SK-N-MC (cell line): ENCODE data around the gene PCK2.
A peak's percentile ranks its signal among the peaks of the same experiment; 100 is the strongest.

Experiments used
- DNase-seq: peaks from one replicate; pipeline ENCODE4 v3.0.0-alpha.2; 2011; ENCODE audit warnings: low read depth, low spot score
- H3K27ac ChIP-seq: fragments of 200-600 bp; sonication (generic); 2 replicates; pipeline ENCODE4 v1.5.1; 2016; ENCODE audit warnings: mixed run types
- H3K36me3 ChIP-seq: fragments of 200-600 bp; sonication (generic); 2 replicates; pipeline ENCODE4 v1.6.1; 2017; ENCODE audit warnings: antibody characterized with exemption, low read length, mixed read lengths; ENCODE audit not compliant: insufficient read depth
- H3K4me3 ChIP-seq: fragments of 200-600 bp; sonication (generic); 2 replicates; pipeline ENCODE4 v1.5.1; 2016
- H3K9ac ChIP-seq: fragments of 200-600 bp; sonication (generic); 2 replicates; pipeline ENCODE4 v1.8.0; 2017; ENCODE audit warnings: mixed run types, mixed read lengths; ENCODE audit not compliant: insufficient read length
- H3K9me3 ChIP-seq: fragments of 200-600 bp; sonication (generic); 2 replicates; pipeline ENCODE4 v1.6.1; 2017; ENCODE audit warnings: low read depth, mild to moderate bottlenecking, antibody characterized with exemption, low read length, moderate library complexity, mixed read lengths
- EZH2 ChIP-seq: fragments of 200-600 bp; sonication (generic); IDR thresholded peaks from one replicate; pipeline ENCODE4 v1.6.1; 2017; ENCODE audit warnings: antibody characterized with exemption
- FOXP2 ChIP-seq: optimal IDR thresholded peaks from 2 replicates; pipeline ENCODE3; 2011; ENCODE audit warnings: mild to moderate bottlenecking, moderate library complexity; ENCODE audit not compliant: insufficient read depth; ENCODE audit errors: extremely low read length, control extremely low read depth
- POLR2AphosphoS5 ChIP-seq: IDR thresholded peaks from 2 replicates; pipeline ENCODE4 v1.6.1; 2012; ENCODE audit warnings: mild to moderate bottlenecking, low read depth, low read length, borderline replicate concordance

The PCK2 gene

GRCh38 chr14:24146453-24146977 is 52.4 kb downstream of the PCK2 start, which contains the start of gene PSME2:
Gene PSME2, minus strand, starts transcription at chr14:24146610. Its CDS starts 29 bp downstream, at chr14:24146581.
- peak within 1 kb of the TSS; percentile 62; the same call in 1 of the 2 replicates for H3K27ac ChIP-seq
- no peak for DNase-seq
- H3K9ac ChIP-seq, result peak within 1 kb of the TSS; percentile 79
- H3K36me3 ChIP-seq, result peaks cover 22% of the 10 kb centered on the region; the same call in 1 of the 2 replicates
- no peak; the same call in 1 of the 2 replicates for TF ChIP-seq POLR2AphosphoS5
- no peak for TF ChIP-seq FOXP2
- no peak for TF ChIP-seq EZH2
- H3K9me3 ChIP-seq, result no peaks in the 10 kb centered on the region
- H3K4me3 ChIP-seq, result peak within 1 kb of the TSS; percentile 99

GRCh38 chr14:24146978-24147760 is 53.1 kb downstream of the PCK2 start, which contains the start of gene RNF31:
Gene RNF31, plus strand, starts transcription at chr14:24147498. Its CDS starts 201 bp downstream, at chr14:24147699.
- peak; percentile 87 for DNase-seq
- Histone ChIP-seq H3K9me3 (no peaks in the 10 kb centered on the region), H3K4me3 (peak within 1 kb of the TSS; percentile 99), H3K27ac (peak within 1 kb of the TSS; percentile 62; the same call in 1 of the 2 replicates), H3K9ac (peak within 1 kb of the TSS; percentile 79), H3K36me3 (peaks cover 28% of the 10 kb centered on the region; the same call in 1 of the 2 replicates)
- TF ChIP-seq FOXP2 (no peak), POLR2AphosphoS5 (peak; percentile 83)

- Histone ChIP-seq H3K4me3 (peak overlapping the region; percentile 99), H3K36me3 (peaks cover 28% of the 10 kb centered on the region; the same call in 1 of the 2 replicates), H3K9ac (peak overlapping the region; percentile 79), H3K27ac (no peak overlapping the region), H3K9me3 (no peaks in the 10 kb centered on the region)
- TF ChIP-seq FOXP2 (no peak), EZH2 (no peak), POLR2AphosphoS5 (no peak)
- DNase-seq, result no peak
Observed at GRCh38 chr14:24147761-24148428, 53.8 kb downstream of the PCK2 start.

GRCh38 chr14:24149302-24149969 is 55.3 kb downstream of the PCK2 start:
- TF ChIP-seq EZH2 (no peak), POLR2AphosphoS5 (no peak)
- peaks cover 28% of the 10 kb centered on the region; the same call in 1 of the 2 replicates for H3K36me3 ChIP-seq
- H3K9me3 ChIP-seq, result no peaks in the 10 kb centered on the region
- H3K27ac ChIP-seq, result no peak overlapping the region
- no peak overlapping the region for H3K9ac ChIP-seq
- no peak for DNase-seq
- H3K4me3 ChIP-seq, result no peak overlapping the region

- no peaks in the 10 kb centered on the region for H3K9me3 ChIP-seq
- DNase-seq, result no peak
- H3K4me3 ChIP-seq, result no peak overlapping the region
- no peak overlapping the region for H3K27ac ChIP-seq
- peaks cover 34% of the 10 kb centered on the region; the same call in 1 of the 2 replicates for H3K36me3 ChIP-seq
- TF ChIP-seq POLR2AphosphoS5 (no peak), FOXP2 (no peak), EZH2 (no peak)
- H3K9ac ChIP-seq, result no peak overlapping the region
Observed at GRCh38 chr14:24150061-24150460, 56.0 kb downstream of the PCK2 start.

- Histone ChIP-seq H3K4me3 (no peak overlapping the region), H3K36me3 (peaks cover 39% of the 10 kb centered on the region; the same call in 1 of the 2 replicates), H3K9me3 (no peaks in the 10 kb centered on the region), H3K9ac (no peak overlapping the region), H3K27ac (no peak overlapping the region)
- DNase-seq, result no peak
- TF ChIP-seq EZH2 (no peak), FOXP2 (no peak), POLR2AphosphoS5 (no peak)
Observed at GRCh38 chr14:24150567-24150966, 56.5 kb downstream of the PCK2 start.

- peaks cover 43% of the 10 kb centered on the region; the same call in 1 of the 2 replicates for H3K36me3 ChIP-seq
- TF ChIP-seq EZH2 (no peak), FOXP2 (no peak), POLR2AphosphoS5 (no peak)
Observed at GRCh38 chr14:24150993-24151392, 56.9 kb downstream of the PCK2 start.

More at GRCh38 chr14:24150993-24151392, 56.9 kb downstream of the PCK2 start:
- Histone ChIP-seq H3K9me3 (no peaks in the 10 kb centered on the region), H3K27ac (no peak overlapping the region), H3K4me3 (no peak overlapping the region), H3K9ac (no peak overlapping the region)
- no peak for DNase-seq
